Nephron progenitor cell (in vitro differentiated cells): Measurements from ENCODE around the gene KIRREL3.

Experiments used
- DNase-seq: peaks from one replicate; pipeline ENCODE4 v3.0.0; 2021
- H3K27ac Mint-ChIP-seq: 2 replicates; pipeline ENCODE4 v1.8.0; 2021; ENCODE audit warnings: mild to moderate bottlenecking, moderate library complexity, mixed read lengths
- H3K27me3 Mint-ChIP-seq: 2 replicates; pipeline ENCODE4 v1.8.0; 2021; ENCODE audit warnings: mild to moderate bottlenecking, low read depth, mixed read lengths; ENCODE audit not compliant: poor library complexity
- H3K36me3 Mint-ChIP-seq: 2 replicates; pipeline ENCODE4 v1.8.0; 2021; ENCODE audit warnings: low read depth, mixed read lengths
- H3K4me1 Mint-ChIP-seq: 2 replicates; pipeline ENCODE4 v1.8.0; 2021; ENCODE audit warnings: mixed read lengths
- H3K4me3 Mint-ChIP-seq: 2 replicates; pipeline ENCODE4 v1.8.0; 2021; ENCODE audit warnings: mild to moderate bottlenecking, moderate library complexity, mixed read lengths
- H3K9me3 Mint-ChIP-seq: 2 replicates; pipeline ENCODE4 v1.8.0; 2021; ENCODE audit warnings: mild to moderate bottlenecking, moderate library complexity, mixed read lengths
- TF ChIP-seq, protein P1 (sequence below): fragments of 200-600 bp; sonication (generic); IDR thresholded peaks from 2 replicates; pipeline ENCODE4 v1.5.0; 2021; ENCODE audit warnings: antibody characterized with exemption

KIRREL3 gene

DNA sequence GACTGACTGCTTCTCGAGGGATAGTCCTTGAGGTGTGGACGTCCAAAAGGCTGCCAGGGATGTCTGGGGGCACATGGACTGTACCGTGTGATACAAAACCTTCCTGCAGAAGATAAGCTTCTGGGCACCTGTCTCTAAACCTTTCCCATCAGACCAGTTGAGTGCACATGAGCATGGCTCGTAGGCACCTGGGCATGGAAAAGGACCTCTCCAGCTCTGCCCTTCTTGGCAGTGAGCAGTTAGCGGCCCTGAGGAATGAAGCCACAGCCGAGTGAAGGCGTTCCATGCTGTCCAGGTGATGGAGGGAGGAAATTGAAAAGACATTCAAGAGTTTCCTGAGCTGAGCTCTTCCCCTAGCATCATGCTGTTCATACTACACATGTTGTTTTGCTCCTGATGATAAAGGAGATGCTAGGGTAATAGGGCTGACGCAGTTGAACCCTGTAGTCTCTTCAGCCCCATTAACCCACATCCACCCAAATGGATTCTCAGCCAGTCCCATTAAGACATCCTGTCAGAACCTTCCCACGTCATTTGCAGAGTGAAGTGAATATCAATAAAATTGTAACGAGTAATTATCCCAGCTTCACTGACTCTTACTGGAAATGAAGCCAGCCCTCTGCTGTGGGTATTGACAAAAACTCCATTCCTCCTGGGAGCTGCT is 138.6 kb downstream of the KIRREL3 start:
- Mint-ChIP-seq H3K27me3 (peaks cover 17% of the 10 kb centered on the region), H3K27ac (no peak overlapping the region), H3K9me3 (no peaks in the 10 kb centered on the region), H3K4me1 (peaks cover 13% of the 10 kb centered on the region), H3K4me3 (no peak overlapping the region), H3K36me3 (no peaks in the 10 kb centered on the region)
- no peak for DNase-seq
- TF ChIP-seq, protein P1, sequence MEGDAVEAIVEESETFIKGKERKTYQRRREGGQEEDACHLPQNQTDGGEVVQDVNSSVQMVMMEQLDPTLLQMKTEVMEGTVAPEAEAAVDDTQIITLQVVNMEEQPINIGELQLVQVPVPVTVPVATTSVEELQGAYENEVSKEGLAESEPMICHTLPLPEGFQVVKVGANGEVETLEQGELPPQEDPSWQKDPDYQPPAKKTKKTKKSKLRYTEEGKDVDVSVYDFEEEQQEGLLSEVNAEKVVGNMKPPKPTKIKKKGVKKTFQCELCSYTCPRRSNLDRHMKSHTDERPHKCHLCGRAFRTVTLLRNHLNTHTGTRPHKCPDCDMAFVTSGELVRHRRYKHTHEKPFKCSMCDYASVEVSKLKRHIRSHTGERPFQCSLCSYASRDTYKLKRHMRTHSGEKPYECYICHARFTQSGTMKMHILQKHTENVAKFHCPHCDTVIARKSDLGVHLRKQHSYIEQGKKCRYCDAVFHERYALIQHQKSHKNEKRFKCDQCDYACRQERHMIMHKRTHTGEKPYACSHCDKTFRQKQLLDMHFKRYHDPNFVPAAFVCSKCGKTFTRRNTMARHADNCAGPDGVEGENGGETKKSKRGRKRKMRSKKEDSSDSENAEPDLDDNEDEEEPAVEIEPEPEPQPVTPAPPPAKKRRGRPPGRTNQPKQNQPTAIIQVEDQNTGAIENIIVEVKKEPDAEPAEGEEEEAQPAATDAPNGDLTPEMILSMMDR: no peak

DNA sequence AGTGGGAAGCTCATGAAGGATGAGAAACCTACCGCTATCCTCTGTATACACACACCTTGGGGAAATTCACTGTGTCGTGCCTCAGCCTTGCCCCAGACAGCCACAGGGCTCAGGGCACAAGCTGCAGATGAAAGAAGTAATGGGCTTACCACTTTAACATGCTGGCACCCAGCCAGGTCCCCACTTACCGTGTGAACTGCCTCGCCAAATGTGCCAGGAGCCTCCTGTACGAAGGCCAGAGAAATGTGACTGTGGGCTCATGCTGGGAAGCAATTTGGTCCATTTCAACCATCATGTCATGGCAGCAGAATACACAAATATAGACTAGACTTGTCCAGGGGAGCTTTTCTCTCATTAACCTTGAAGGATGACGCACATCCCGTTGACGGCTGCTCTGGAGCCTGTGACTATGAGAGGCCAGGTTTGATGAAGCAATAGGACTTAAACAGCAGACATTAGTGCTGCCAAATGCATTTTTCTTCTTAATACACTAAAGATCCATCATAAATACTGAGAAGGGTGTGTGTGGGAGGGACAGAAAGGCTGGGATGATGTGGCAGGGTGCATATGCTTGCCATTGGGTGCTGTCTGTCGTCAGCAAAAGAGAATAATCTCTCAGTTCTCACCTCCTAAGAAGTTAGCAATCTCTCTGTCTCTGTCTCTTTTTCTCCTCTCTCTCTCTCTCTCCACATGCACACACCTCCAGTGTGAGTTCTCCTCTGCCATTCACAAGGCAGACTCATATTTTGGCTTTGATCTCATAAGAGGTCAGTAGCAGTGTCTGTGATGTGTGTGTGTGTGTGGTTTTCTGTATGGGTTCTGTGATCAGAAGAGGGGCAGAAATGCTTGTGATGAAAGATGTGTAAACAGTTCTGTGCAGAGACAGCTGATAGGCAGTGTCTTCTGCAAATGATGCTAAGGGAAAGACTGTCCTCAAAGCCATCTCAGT is 142.4 kb downstream of the KIRREL3 start:
- H3K4me1 Mint-ChIP-seq: no peaks in the 10 kb centered on the region
- no peak overlapping the region for H3K4me3 Mint-ChIP-seq
- no peak overlapping the region for H3K27ac Mint-ChIP-seq
- H3K27me3 Mint-ChIP-seq: peaks cover 10% of the 10 kb centered on the region
- DNase-seq: no peak
- H3K9me3 Mint-ChIP-seq: no peaks in the 10 kb centered on the region
- H3K36me3 Mint-ChIP-seq: no peaks in the 10 kb centered on the region
- TF ChIP-seq, protein P1: no peak

DNA sequence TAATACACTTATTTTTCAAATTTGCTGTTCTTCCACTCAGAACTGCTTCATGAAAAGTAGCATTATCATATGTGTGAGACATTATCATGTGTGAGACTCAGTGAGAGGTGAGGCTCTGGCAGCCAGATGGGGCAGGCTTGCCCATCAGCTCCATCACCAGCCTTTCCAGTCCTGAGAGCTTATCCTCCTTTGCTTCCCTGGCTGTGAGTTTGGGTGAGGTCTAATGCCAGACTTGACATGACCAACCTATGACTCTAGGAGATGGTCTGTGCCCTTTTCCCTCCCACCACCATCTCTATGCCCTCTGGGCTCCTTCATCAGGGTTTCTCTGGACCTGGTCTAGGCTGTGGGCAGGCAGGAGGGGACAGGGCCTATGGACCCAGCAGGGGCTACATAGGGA is 145.0 kb downstream of the KIRREL3 start:
- Mint-ChIP-seq H3K27me3 (peaks cover 6% of the 10 kb centered on the region), H3K36me3 (no peaks in the 10 kb centered on the region), H3K4me3 (no peak overlapping the region), H3K4me1 (no peaks in the 10 kb centered on the region), H3K27ac (no peak overlapping the region), H3K9me3 (no peaks in the 10 kb centered on the region)
- DNase-seq: no peak
- TF ChIP-seq, protein P1: no peak

DNA sequence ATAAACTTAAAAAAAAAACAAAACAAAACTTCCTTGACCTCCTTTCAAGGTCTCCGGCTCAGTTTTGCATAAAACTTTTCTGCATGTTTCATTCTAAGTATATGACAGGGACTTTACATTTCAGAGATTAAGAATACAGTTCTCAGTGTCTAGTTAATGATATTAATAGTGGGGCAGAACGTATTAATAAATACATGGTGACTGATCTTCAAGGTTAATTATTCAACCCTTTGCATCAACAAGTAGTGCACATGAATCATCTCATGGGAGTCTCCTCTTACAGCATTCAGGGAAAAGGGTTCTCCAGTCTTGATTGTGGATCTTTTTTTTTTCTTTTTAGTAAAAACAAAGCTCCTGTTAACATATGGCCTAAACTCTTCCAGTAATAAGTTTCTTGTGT is 146.8 kb downstream of the KIRREL3 start:
- Mint-ChIP-seq H3K27ac (no peak overlapping the region), H3K27me3 (no peaks in the 10 kb centered on the region)

DNA sequence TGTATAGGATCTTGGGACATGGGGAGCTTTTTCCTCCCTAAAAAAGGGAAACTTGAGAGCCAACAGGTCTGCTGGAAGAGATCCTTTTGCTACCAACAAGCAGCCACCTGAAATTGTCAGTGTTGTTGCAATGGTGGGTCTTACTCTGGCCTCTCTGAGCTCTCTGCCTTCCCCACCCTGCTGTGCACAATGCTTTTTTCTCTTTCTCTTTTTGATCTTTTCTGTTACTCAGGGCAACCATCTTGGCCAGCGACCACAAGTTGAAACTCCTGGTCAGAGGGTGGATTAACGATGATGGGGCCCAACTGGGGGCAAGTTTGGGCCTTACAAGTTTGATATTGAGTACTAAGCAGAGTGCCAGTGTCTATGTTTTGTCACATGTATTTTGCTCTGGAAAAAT is 155.8 kb downstream of the KIRREL3 start:
- H3K9me3 Mint-ChIP-seq: peaks cover 24% of the 10 kb centered on the region
- H3K27me3 Mint-ChIP-seq: peaks cover 12% of the 10 kb centered on the region
- H3K36me3 Mint-ChIP-seq: no peaks in the 10 kb centered on the region
- H3K27ac Mint-ChIP-seq: no peak overlapping the region
- peaks cover 8% of the 10 kb centered on the region for H3K4me1 Mint-ChIP-seq
- TF ChIP-seq, protein P1: no peak
- no peak for DNase-seq
- no peak overlapping the region for H3K4me3 Mint-ChIP-seq

More for the DNA sequence above, 146.8 kb downstream of the KIRREL3 start:
- Mint-ChIP-seq H3K9me3 (no peaks in the 10 kb centered on the region), H3K36me3 (no peaks in the 10 kb centered on the region), H3K4me1 (no peaks in the 10 kb centered on the region), H3K4me3 (no peak overlapping the region)
- TF ChIP-seq, protein P1: no peak
- no peak for DNase-seq
